SK-N-MC (cell line): ENCODE measurements around the gene RAMP1.

ENCODE experiments used
- EZH2 ChIP-seq: fragments of 200-600 bp; sonication (generic); IDR thresholded peaks from one replicate; pipeline ENCODE4 v1.6.1; 2017; ENCODE audit warnings: antibody characterized with exemption
- POLR2AphosphoS5 ChIP-seq: IDR thresholded peaks from 2 replicates; pipeline ENCODE4 v1.6.1; 2012; ENCODE audit warnings: mild to moderate bottlenecking, low read depth, low read length, borderline replicate concordance

- TF ChIP-seq EZH2 (no peak), POLR2AphosphoS5 (no peak)
Observed at GRCh38 chr2:237885931-237886684, 26.7 kb downstream of the RAMP1 start.
